A673 (cell line): Measurements from ENCODE around the gene TEAD1. TPM values are rescaled to one million over a fixed set of nuclear protein-coding genes. Genes with fewer than 3 reads are reported as not detected.

Experiments
- Bru-seq: library from RNA; stranded (reverse); fragments of 400-500 nt; gene quantifications from one replicate; lab custom pipeline; 2021; lab: Mats Ljungman, UMichigan
- BruChase-seq, 2 experiments: library from RNA; stranded (reverse); fragments of 400-500 nt; gene quantifications; one replicate each; lab custom pipeline; 2021; lab: Mats Ljungman, UMichigan
- BruUV-seq: library from RNA; stranded (reverse); fragments of 400-500 nt; replicated peaks from 2 replicates; lab custom pipeline; 2021; lab: Mats Ljungman, UMichigan
- CTCF ChIA-PET: fragments of 300-600 bp; sonication (Branson Sonifier 250); formaldehyde crosslinking; loops from one replicate; lab custom pipeline; 2022; ENCODE audit warnings: antibody characterized with exemption; lab: Charles Lee
- POLR2A ChIA-PET: fragments of 300-600 bp; sonication (Branson Sonifier 250); formaldehyde crosslinking; loops from one replicate; lab custom pipeline; 2022; ENCODE audit warnings: antibody characterized with exemption; ENCODE audit not compliant: low non-redundant PET; lab: Charles Lee
- DNase-seq: peaks from one replicate; pipeline ENCODE4 v3.0.0-alpha.2; 2015; ENCODE audit warnings: low spot score
- H3K27ac ChIP-seq: fragments of 200-600 bp; sonication (generic); 2 replicates; pipeline ENCODE4 v1.5.1; 2016; ENCODE audit warnings: mixed run types, low read depth, mild to moderate bottlenecking, mixed read lengths, antibody characterized with exemption, low read length; ENCODE audit not compliant: poor library complexity, severe bottlenecking
- H3K27me3 ChIP-seq: fragments of 200-600 bp; sonication (generic); replicated peaks from 2 replicates; pipeline ENCODE4 v1.6.1; 2017; ENCODE audit warnings: mixed run types, low read depth, mild to moderate bottlenecking, mixed read lengths, antibody characterized with exemption, low read length; ENCODE audit not compliant: insufficient read depth, poor library complexity
- H3K36me3 ChIP-seq: fragments of 200-600 bp; sonication (generic); 2 replicates; pipeline ENCODE4 v1.6.1; 2016; ENCODE audit warnings: mixed run types, mild to moderate bottlenecking, mixed read lengths, antibody characterized with exemption, low read length; ENCODE audit not compliant: insufficient read depth, poor library complexity, severe bottlenecking
- H3K4me1 ChIP-seq: fragments of 200-600 bp; sonication (generic); 2 replicates; pipeline ENCODE4 v1.6.1; 2017; ENCODE audit warnings: mixed run types, mild to moderate bottlenecking, mixed read lengths, antibody characterized with exemption, low read length; ENCODE audit not compliant: insufficient read depth, poor library complexity, severe bottlenecking
- H3K4me3 ChIP-seq: fragments of 200-600 bp; sonication (generic); 2 replicates; pipeline ENCODE4 v1.5.1; 2016; ENCODE audit warnings: low read depth, mixed run types, mild to moderate bottlenecking, mixed read lengths, low read length; ENCODE audit not compliant: poor library complexity, severe bottlenecking
- H3K9me3 ChIP-seq: fragments of 200-600 bp; sonication (generic); 2 replicates; pipeline ENCODE4 v1.6.1; 2016; ENCODE audit warnings: mixed run types, low read depth, mild to moderate bottlenecking, mixed read lengths, antibody characterized with exemption, low read length; ENCODE audit not compliant: poor library complexity, severe bottlenecking
- CTCF ChIP-seq: fragments of 300-800, 200-600 bp; sonication (generic); conservative IDR thresholded peaks from 2 replicates; pipeline ENCODE4 v1.5.1; 2017; ENCODE audit warnings: low read depth, mild to moderate bottlenecking, antibody characterized with exemption, low read length, moderate library complexity, mixed read lengths
- EZH2 ChIP-seq: fragments of 200-600 bp; sonication (generic); IDR thresholded peaks from 2 replicates; pipeline ENCODE4 v1.6.1; 2017; ENCODE audit warnings: borderline replicate concordance, low read depth, mild to moderate bottlenecking, mixed read lengths, antibody characterized with exemption, low read length; ENCODE audit not compliant: poor library complexity, severe bottlenecking
- intact Hi-C: fragments of 100-400 bp; cut with micrococcal nuclease; formaldehyde crosslinking; loops from one replicate; pipeline ENCODE4 v1.10.0; 2022; ENCODE audit not compliant: unreplicated experiment
- long read RNA-seq: library from polyadenylated mRNA; stranded (forward); transcript quantifications from one replicate; pipeline ENCODE4 v2.0.0, GENCODE V29; 2022
- total RNA-seq: library from RNA; stranded (reverse); gene quantifications from 2 replicates; pipeline ENCODE4 v1.2.3, GENCODE V29; 2021

Gene TEAD1
- total RNA-seq (74.6 and 81.8 TPM in 2 replicates), Bru-seq, nascent RNA (percentile 90 among the genes with signal in this experiment), BruChase-seq, experiment 1, labeled RNA remaining after a 2-hour chase (percentile 87 among the genes with signal in this experiment), BruChase-seq, experiment 2, labeled RNA remaining after a 6-hour chase (percentile 86 among the genes with signal in this experiment)
- long read RNA-seq, partial matches to known transcripts, result 1 of 24 reads
- long read RNA-seq, other reads (novel, unspliced or antisense), result 23 of 24 reads

GRCh38 chr11:12673924-12674570, at the start of gene TEAD1:
TSS of gene TEAD1 (plus strand) at chr11:12674421.
- CTCF ChIA-PET, result no interaction called here
- intact Hi-C loops, result loop anchor here (5.0 to 10.0 kb wide), 4 partner anchors 77 to 259 kb away; no protein-coding TSS in a partner anchor
- BruUV-seq, result no TSS peak
- no peaks in the 10 kb centered on the region for H3K9me3 ChIP-seq
- peak within 1 kb of the TSS; percentile 90 for H3K27ac ChIP-seq
- peaks cover 23% of the 10 kb centered on the region for H3K4me1 ChIP-seq
- POLR2A ChIA-PET, result no interaction called here
- no peaks in the 10 kb centered on the region for H3K27me3 ChIP-seq
- no peaks in the 10 kb centered on the region for H3K36me3 ChIP-seq
- H3K4me3 ChIP-seq, result peak within 1 kb of the TSS; percentile 85
- TF ChIP-seq CTCF (no peak), EZH2 (no peak)
- DNase-seq, result peak; percentile 94

GRCh38 chr11:12624595-12624994, 49.6 kb upstream of the TEAD1 start:
- H3K4me1 ChIP-seq, result no peaks in the 10 kb centered on the region
- no peak overlapping the region for H3K27ac ChIP-seq
- no TSS peak for BruUV-seq
- ChIA-PET CTCF (no interaction called here), POLR2A (no interaction called here)
- H3K4me3 ChIP-seq, result no peak overlapping the region
- no peaks in the 10 kb centered on the region for H3K36me3 ChIP-seq
- no peaks in the 10 kb centered on the region for H3K27me3 ChIP-seq
- TF ChIP-seq EZH2 (no peak), CTCF (no peak)
- peaks cover 12% of the 10 kb centered on the region for H3K9me3 ChIP-seq
- no peak for DNase-seq
- intact Hi-C loops, result no loop called here

GRCh38 chr11:12625438-12626071, 48.7 kb upstream of the TEAD1 start:
- Histone ChIP-seq H3K36me3 (no peaks in the 10 kb centered on the region), H3K4me3 (no peak overlapping the region), H3K4me1 (no peaks in the 10 kb centered on the region), H3K27me3 (no peaks in the 10 kb centered on the region), H3K9me3 (peaks cover 12% of the 10 kb centered on the region), H3K27ac (no peak overlapping the region)
- DNase-seq, result peak; percentile 54
- ChIA-PET POLR2A (no interaction called here), CTCF (no interaction called here)
- intact Hi-C loops, result no loop called here
- TF ChIP-seq EZH2, result no peak
- no peak for TF ChIP-seq CTCF
- no TSS peak for BruUV-seq
